ENCODE results near the gene PHLPP1. TPM values are rescaled to one million over a fixed set of nuclear protein-coding genes. Genes with fewer than 3 reads are reported as not detected.

Gene PHLPP1
- polyA plus RNA-seq, 2 of the 4 experiments (the other 2 are of a cell fraction): 6.5 to 12.1 TPM

GRCh38 chr18:62796216-62796621 is 80.9 kb downstream of the PHLPP1 start (continued):
- TF ChIP-seq REST (IDR thresholded peaks at IDR 0.05): no peak
- TF ChIP-seq SREBF2 (IDR thresholded peaks at IDR 0.05): no peak
- no peak for TF ChIP-seq MAZ (IDR thresholded peaks at IDR 0.05; ENCODE audit: borderline replicate concordance, low read depth, low read length)
- TF ChIP-seq HOXA7 (CRISPR knock-in tag; IDR thresholded peaks at IDR 0.05): no peak
- no peak for TF ChIP-seq PBX3 (IDR thresholded peaks at IDR 0.05)
- no peak for TF ChIP-seq EHMT2 (IDR thresholded peaks at IDR 0.05; ENCODE audit: low read depth)
- TF ChIP-seq RARB (CRISPR knock-in tag; IDR thresholded peaks at IDR 0.05): no peak
- TF ChIP-seq EHF (CRISPR knock-in tag; IDR thresholded peaks at IDR 0.05): no peak
- no peak for TF ChIP-seq NR3C1 (IDR thresholded peaks at IDR 0.05)

GRCh38 chr18:62797329-62797728 is 82.0 kb downstream of the PHLPP1 start:
- CTCF ChIA-PET: no interaction called here
- no peak overlapping the region for H3K4me2 ChIP-seq
- POLR2A ChIA-PET: no interaction called here
- H3K27ac ChIP-seq: no peak overlapping the region
- no peak for TF ChIP-seq ZNF302 (CRISPR knock-in tag; IDR thresholded peaks at IDR 0.05)
- TF ChIP-seq MAZ (IDR thresholded peaks at IDR 0.05; ENCODE audit: borderline replicate concordance, low read depth, low read length): no peak
- no peak for TF ChIP-seq EHF (CRISPR knock-in tag; IDR thresholded peaks at IDR 0.05)
- TF ChIP-seq SMC3 (IDR thresholded peaks at IDR 0.05): no peak
- TF ChIP-seq JUN (IDR thresholded peaks at IDR 0.05): no peak
- TF ChIP-seq TFCP2L1 (CRISPR knock-in tag; IDR thresholded peaks at IDR 0.05): no peak
- TF ChIP-seq RNF2 (IDR thresholded peaks at IDR 0.05; ENCODE audit: borderline replicate concordance, low read depth): no peak
- TF ChIP-seq CHD2 (IDR thresholded peaks at IDR 0.05; ENCODE audit: low read length, partially characterized antibody): no peak
- TF ChIP-seq USF2 (IDR thresholded peaks at IDR 0.05): no peak
- no peak for TF ChIP-seq FOSL2 (IDR thresholded peaks at IDR 0.05)
- TF ChIP-seq FOSL2 (CRISPR knock-in tag; IDR thresholded peaks at IDR 0.05): no peak
- no peak for TF ChIP-seq SREBF2 (IDR thresholded peaks at IDR 0.05)
- no peak for TF ChIP-seq RCOR1 (IDR thresholded peaks at IDR 0.05; ENCODE audit: low read depth, low read length)
- no peak for TF ChIP-seq ZFP36 (IDR thresholded peaks at IDR 0.05; ENCODE audit: borderline replicate concordance, partially characterized antibody)
- no peak for TF ChIP-seq GATA3 (IDR thresholded peaks at IDR 0.05; ENCODE audit: borderline replicate concordance)
- TF ChIP-seq HMGXB4 (CRISPR knock-in tag; IDR thresholded peaks at IDR 0.05; ENCODE audit: borderline replicate concordance): no peak
- TF ChIP-seq REST (IDR thresholded peaks at IDR 0.05): no peak
- no peak for TF ChIP-seq PHF8 (IDR thresholded peaks at IDR 0.05; ENCODE audit: borderline replicate concordance, low read depth)
- no peak for TF ChIP-seq EHMT2 (IDR thresholded peaks at IDR 0.05; ENCODE audit: low read depth)
- TF ChIP-seq HOXA7 (CRISPR knock-in tag; IDR thresholded peaks at IDR 0.05): no peak
- no peak overlapping the region for H3K4me3 ChIP-seq
- FAIRE-seq: no peak
- DNase-seq (ENCODE audit: low read depth in 1 of 2, low spot score in 1 of 2): no peak
- no peaks in the 10 kb centered on the region for H3K9me3 ChIP-seq
- H3K4me1 ChIP-seq: peaks cover 32% of the 10 kb centered on the region; the same call in 2 of the 3 replicates
- ATAC-seq: no peak
- WGBS (ENCODE audit: missing lambda C conversion rate): 90% methylated on average over 3 of the region's 3 CpGs
